Left ventricle myocardium inferior (tissue), 1 donor: Measurements from ENCODE around the gene SEC23A. TPM values are rescaled to one million over a fixed set of nuclear protein-coding genes. Genes with fewer than 3 reads are reported as not detected.
A peak's percentile ranks its signal among the peaks of the same experiment; 100 is the strongest.
"Not testable (repeated sequence)": the region's sequence is repeated elsewhere in the genome, so short reads cannot be mapped to it uniquely, and the experiment has no call there.

ENCODE experiments used
- DNase-seq: peaks from one replicate; pipeline ENCODE4 v3.0.0-alpha.2; 2020
- H3K27ac ChIP-seq: fragments of 200-600 bp; replicated peaks from 2 replicates; pipeline ENCODE4 v1.8.0; 2021
- H3K27me3 ChIP-seq: fragments of 200-600 bp; 2 replicates; pipeline ENCODE4 v1.8.0; 2021; ENCODE audit warnings: low read depth
- H3K36me3 ChIP-seq: fragments of 200-600 bp; 2 replicates; pipeline ENCODE4 v1.8.0; 2021
- H3K4me1 ChIP-seq: fragments of 200-600 bp; 2 replicates; pipeline ENCODE4 v1.8.0; 2021
- H3K4me3 ChIP-seq: fragments of 200-600 bp; 2 replicates; pipeline ENCODE4 v1.8.0; 2021; ENCODE audit warnings: mild to moderate bottlenecking, moderate library complexity
- H3K9me3 ChIP-seq: fragments of 200-600 bp; replicated peaks from 2 replicates; pipeline ENCODE4 v1.8.0; 2021
- CTCF ChIP-seq: fragments of 200-600 bp; IDR thresholded peaks from 2 replicates; pipeline ENCODE4 v1.8.0; 2021; ENCODE audit warnings: antibody characterized with exemption, mild to moderate bottlenecking, borderline replicate concordance
- intact Hi-C: fragments of 100-400 bp; cut with micrococcal nuclease; formaldehyde crosslinking; loops from one replicate; pipeline ENCODE4 v1.11.0; 2022
- total RNA-seq: library from RNA; stranded (reverse); fragmentation: NEBNext Ultra II Directional; extraction: Animal tissue kit (Norgen Biotek cat#: 25700); gene quantifications from one replicate; pipeline ENCODE4 v1.2.1, GENCODE V29; 2021
- donor health status: DM: no; HTN: yes; CAD: no; lungs with severe emphysema.

Gene SEC23A
- total RNA-seq, 1 donor from 2014 or later, result 75.0 TPM

GRCh38 chr14:39014460-39014859, 88.6 kb downstream of the SEC23A start:
- H3K4me1 ChIP-seq, result no peaks in the 10 kb centered on the region
- H3K27ac ChIP-seq, result no peak overlapping the region
- no peak for TF ChIP-seq CTCF
- intact Hi-C loops, result loop anchor here (5.0 kb wide), 1 partner anchor 292 kb away; no protein-coding TSS in a partner anchor
- no peaks in the 10 kb centered on the region for H3K36me3 ChIP-seq
- peaks cover 4% of the 10 kb centered on the region for H3K9me3 ChIP-seq
- H3K4me3 ChIP-seq, result no peak overlapping the region
- no peak for DNase-seq
- H3K27me3 ChIP-seq, result no peaks in the 10 kb centered on the region

- intact Hi-C loops, DNase-seq, H3K36me3 ChIP-seq, H3K27me3 ChIP-seq, H3K9me3 ChIP-seq, H3K27ac ChIP-seq, H3K4me3 ChIP-seq: not testable (repeated sequence)
- peaks cover 13% of the 10 kb centered on the region for H3K4me1 ChIP-seq
These were observed 94.1 kb downstream of the SEC23A start for GRCh38 chr14:39008965-39009364.

GRCh38 chr14:39006721-39007410, 96.2 kb downstream of the SEC23A start:
- Histone ChIP-seq H3K4me1 (peaks cover 13% of the 10 kb centered on the region), H3K9me3 (no peaks in the 10 kb centered on the region), H3K27me3 (no peaks in the 10 kb centered on the region), H3K36me3 (no peaks in the 10 kb centered on the region), H3K27ac (no peak overlapping the region), H3K4me3 (no peak overlapping the region)
- TF ChIP-seq CTCF, result no peak
- intact Hi-C loops, result no loop called here
- DNase-seq, result no peak

- H3K36me3 ChIP-seq, result no peaks in the 10 kb centered on the region
- H3K4me1 ChIP-seq, result peaks cover 13% of the 10 kb centered on the region
- H3K4me3 ChIP-seq, result no peak overlapping the region
- H3K27me3 ChIP-seq, result no peaks in the 10 kb centered on the region
- TF ChIP-seq CTCF, result no peak
- peak; percentile 36 for DNase-seq
- no peaks in the 10 kb centered on the region for H3K9me3 ChIP-seq
- peak overlapping the region; percentile 32 for H3K27ac ChIP-seq
- intact Hi-C loops, result no loop called here
These were observed 97.8 kb downstream of the SEC23A start for GRCh38 chr14:39005044-39005880.

- intact Hi-C loops, result loop anchor here (10.0 kb wide), 1 partner anchor 125 kb away; no protein-coding TSS in a partner anchor
- Histone ChIP-seq H3K36me3 (no peaks in the 10 kb centered on the region), H3K9me3 (no peaks in the 10 kb centered on the region), H3K4me3 (no peak overlapping the region), H3K27me3 (no peaks in the 10 kb centered on the region), H3K4me1 (peaks cover 18% of the 10 kb centered on the region), H3K27ac (peak overlapping the region; percentile 5)
- TF ChIP-seq CTCF, result no peak
- DNase-seq, result no peak
These were observed 103.1 kb downstream of the SEC23A start for GRCh38 chr14:38999949-39000348.
